Measurements from ENCODE around the gene COL1A1.

Gene COL1A1

DNA sequence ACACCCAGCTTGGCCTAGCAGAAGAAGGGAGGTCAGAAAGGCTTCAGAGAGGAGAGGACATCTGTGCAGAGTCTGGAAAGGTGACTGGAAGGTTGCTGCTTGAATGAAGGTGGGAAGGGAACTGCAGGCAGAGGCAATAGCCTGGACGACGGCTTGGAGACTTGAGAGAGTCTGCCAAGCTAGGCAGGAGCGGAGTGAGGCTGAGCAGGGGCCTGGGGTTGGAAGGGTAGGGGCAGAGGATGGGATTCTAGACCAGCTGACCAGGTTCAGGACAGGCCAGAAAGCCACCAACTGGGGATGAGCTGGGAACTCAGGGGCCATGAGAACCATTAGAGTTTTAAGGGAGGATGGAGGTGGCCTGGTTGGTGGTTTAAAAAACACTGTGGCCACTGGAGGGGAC is 36.0 kb downstream of the COL1A1 start:
- no peak for DNase-seq (ENCODE audit: low spot score)

DNA sequence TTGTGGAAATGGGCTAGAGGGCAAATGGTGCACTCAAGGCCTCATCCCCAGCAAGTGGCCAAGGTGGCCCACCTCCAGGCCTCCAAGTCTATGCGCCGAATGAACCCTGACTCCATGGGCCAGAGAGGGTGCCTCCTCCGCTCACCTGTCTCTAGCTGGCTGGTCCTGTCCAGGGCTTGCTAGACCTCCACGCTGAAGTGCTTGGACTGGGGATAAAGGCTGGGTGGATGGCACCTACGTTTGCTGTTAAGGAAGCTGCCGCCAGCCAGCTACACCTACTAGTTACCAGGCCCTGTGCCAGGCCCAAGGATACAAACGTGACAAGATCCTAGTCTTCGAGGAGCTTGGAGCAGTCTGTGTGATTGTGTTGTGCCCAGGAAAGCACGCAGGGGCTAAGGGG is 36.4 kb downstream of the COL1A1 start:
- no peak for DNase-seq (ENCODE audit: low spot score)
- Histone ChIP-seq H3K4me3 (no peak overlapping the region), H3K27ac (peak overlapping the region; percentile 95 to 96)
- TF ChIP-seq, protein P1, sequence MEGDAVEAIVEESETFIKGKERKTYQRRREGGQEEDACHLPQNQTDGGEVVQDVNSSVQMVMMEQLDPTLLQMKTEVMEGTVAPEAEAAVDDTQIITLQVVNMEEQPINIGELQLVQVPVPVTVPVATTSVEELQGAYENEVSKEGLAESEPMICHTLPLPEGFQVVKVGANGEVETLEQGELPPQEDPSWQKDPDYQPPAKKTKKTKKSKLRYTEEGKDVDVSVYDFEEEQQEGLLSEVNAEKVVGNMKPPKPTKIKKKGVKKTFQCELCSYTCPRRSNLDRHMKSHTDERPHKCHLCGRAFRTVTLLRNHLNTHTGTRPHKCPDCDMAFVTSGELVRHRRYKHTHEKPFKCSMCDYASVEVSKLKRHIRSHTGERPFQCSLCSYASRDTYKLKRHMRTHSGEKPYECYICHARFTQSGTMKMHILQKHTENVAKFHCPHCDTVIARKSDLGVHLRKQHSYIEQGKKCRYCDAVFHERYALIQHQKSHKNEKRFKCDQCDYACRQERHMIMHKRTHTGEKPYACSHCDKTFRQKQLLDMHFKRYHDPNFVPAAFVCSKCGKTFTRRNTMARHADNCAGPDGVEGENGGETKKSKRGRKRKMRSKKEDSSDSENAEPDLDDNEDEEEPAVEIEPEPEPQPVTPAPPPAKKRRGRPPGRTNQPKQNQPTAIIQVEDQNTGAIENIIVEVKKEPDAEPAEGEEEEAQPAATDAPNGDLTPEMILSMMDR (IDR thresholded peaks at IDR 0.05) = no peak

More for the DNA sequence above, 36.0 kb downstream of the COL1A1 start:
- H3K4me3 ChIP-seq = peak overlapping the region; percentile 70
- TF ChIP-seq, protein P1 (IDR thresholded peaks at IDR 0.05) = no peak
- peak overlapping the region; percentile 95 to 96 for H3K27ac ChIP-seq

DNA sequence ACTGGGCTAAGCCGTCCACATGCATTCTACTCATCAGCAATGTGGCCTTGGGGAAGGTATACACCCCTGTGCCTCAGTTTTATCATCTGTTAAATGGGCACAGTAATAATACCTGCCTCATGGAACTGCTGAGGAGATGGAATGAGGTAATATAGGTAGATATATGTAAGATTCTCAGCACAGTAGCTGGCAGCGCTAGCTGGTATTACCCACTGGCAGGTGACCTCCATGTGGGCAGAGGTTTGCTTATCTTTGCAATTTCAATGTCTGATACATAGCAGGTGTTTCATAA is 36.8 kb downstream of the COL1A1 start:
- Histone ChIP-seq H3K27ac (no peak overlapping the region), H3K4me3 (no peak overlapping the region)
- no peak for DNase-seq (ENCODE audit: low spot score)
- TF ChIP-seq, protein P1 (IDR thresholded peaks at IDR 0.05) = no peak

DNA sequence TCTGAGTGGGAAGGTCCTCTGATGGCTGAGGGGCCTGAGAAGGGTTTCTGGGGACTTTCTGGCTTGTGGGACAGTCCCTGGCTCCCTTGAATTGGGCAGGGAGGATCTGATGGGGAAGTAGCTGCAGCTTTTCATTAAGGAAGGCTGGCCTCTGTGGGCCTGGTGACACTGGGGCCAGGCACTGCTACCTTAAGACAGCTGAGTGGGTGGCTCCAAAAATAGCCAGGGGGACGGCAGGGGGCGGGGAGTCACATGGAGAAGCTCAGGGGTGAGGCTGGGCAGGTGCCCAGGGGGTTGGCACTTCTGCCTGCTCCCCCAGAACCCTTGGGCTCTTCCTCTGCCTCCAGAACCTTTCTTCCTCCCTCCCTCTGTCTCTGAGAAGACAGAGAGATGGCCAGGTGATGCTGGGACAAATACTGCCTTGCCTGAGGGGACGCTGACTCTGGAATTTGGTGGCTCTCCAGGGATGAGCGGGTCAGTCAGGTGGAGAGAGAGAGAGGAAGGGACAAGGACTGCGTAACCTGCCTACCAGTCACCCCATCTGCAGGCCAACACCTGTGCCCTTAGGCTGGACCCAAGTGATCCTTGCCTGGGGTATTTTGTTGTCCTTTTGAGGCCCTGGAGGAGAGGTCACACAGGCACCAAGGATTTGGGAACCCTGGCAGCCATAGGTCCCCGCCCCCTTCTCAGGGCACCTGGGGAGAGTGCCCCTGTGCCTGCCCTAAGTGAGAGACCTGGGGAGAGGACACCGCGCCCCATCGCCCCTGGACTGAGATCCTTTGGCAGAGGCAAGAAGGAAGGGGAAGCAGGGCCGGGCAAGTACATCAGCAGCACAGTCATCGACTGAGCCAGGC is 37.4 kb downstream of the COL1A1 start:
- no peak for DNase-seq (ENCODE audit: low spot score)
- Histone ChIP-seq H3K27ac (peak overlapping the region in 1 of 2 donors; percentile 14), H3K4me3 (no peak overlapping the region)
- TF ChIP-seq, protein P1 (IDR thresholded peaks at IDR 0.05) = no peak

DNA sequence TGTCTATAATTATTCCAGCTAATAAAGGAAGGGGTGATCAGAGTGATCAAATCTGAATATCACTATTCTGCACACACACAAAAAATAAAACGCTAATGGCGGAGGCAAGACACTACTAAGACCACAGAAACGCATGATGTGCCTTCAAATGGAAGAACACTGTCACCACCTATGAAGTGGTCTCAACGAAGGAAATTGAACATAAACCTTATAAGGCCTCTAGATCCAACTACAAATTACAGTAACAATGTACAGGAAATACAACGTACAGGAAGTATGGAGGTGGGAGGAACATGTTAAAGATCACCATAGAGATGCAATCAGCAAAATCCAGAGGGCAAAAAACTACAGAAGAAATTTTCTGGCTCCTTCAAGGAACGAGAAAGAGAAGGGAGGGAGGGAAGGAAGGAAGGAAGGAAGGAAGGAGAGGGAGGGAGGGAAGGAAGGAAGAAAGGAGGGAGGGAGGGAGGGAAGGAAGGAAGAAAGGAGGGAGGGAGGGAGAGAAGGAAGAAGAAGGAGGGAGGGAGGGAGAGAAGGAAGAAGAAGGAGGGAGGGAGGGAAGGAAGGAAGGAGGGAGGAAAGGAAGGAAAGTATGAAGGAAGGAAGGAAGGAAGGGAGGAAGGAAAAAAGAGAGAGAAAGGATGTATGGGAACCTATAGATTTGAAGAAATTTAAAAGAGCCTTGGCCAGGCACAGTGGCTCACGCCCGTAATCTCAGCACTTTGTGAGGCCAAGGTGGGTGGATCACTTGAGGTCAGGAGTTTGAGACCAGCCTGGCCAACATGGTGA is 38.8 kb downstream of the COL1A1 start:
- DNase-seq (ENCODE audit: low spot score) = no peak
- TF ChIP-seq, protein P1 (IDR thresholded peaks at IDR 0.05) = no peak
- H3K4me3 ChIP-seq = no peak overlapping the region
- no peak overlapping the region for H3K27ac ChIP-seq

DNA sequence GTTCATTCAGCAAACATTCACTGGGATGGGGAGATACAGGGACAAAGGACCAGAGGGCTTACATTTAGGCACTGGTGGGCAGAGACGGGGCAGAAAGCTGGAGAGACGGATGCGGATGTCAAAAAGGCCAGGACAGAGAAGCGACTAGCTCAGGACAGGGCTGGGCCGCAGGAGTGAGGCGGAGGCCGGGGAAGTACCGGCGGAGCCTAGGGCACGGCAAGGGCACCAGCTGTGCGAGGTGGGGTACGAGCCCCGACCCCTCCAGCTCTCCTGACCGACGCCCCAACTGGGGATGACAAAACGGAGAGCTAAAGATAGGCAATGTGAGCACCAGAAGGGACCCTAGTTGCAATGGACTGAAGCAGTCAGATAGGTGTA is 39.5 kb downstream of the COL1A1 start:
- H3K27ac ChIP-seq = peak overlapping the region; percentile 84 to 91
- no peak for DNase-seq (ENCODE audit: low spot score)
- TF ChIP-seq, protein P1 (IDR thresholded peaks at IDR 0.05) = no peak
- peak overlapping the region; percentile 79 for H3K4me3 ChIP-seq

Data from coronary artery (tissue), 2 donors.